Lower leg skin (tissue), 4 donors: ENCODE measurements around the gene NOTCH4. TPM values are rescaled to one million over a fixed set of nuclear protein-coding genes. Genes with fewer than 3 reads are reported as not detected.
"Not testable (repeated sequence)": the region's sequence is repeated elsewhere in the genome, so short reads cannot be mapped to it uniquely, and the experiment has no call there.

Experiments
- DNase-seq, 2 donors: peaks; one replicate each; pipeline ENCODE4 v3.0.0-alpha.2; 2019; ENCODE audit warnings: low spot score in 2 of 2
- H3K4me3 ChIP-seq: fragments of 200-600 bp; sonication (generic); 2 replicates; pipeline ENCODE4 v1.5.1; 2017; ENCODE audit warnings: mild to moderate bottlenecking, low read depth; ENCODE audit not compliant: poor library complexity, severe bottlenecking
- CTCF ChIP-seq, 3 donors: fragments of 450-650 bp; IDR thresholded peaks; one replicate each; pipeline ENCODE4 v1.5.1; 2016; ENCODE audit warnings: antibody characterized with exemption in 3 of 3, mild to moderate bottlenecking in 3 of 3, moderate library complexity in 2 of 3
- POLR2A ChIP-seq, 2 donors: fragments of 450-650 bp; IDR thresholded peaks; one replicate each; pipeline ENCODE4 v1.6.1; 2016 to 2017; ENCODE audit warnings: antibody characterized with exemption in 2 of 2, mild to moderate bottlenecking in 1 of 2, moderate library complexity in 1 of 2
- WGBS, 2 donors: methylation state at CpG; one replicate each; pipeline ENCODE4 v1.1.5; 2018; 5-methylcytosine and 5-hydroxymethylcytosine counted together
- intact Hi-C: fragments of 100-400 bp; cut with DNase I; formaldehyde crosslinking; loops from one replicate; pipeline ENCODE4 v1.15.0; 2023; ENCODE audit warnings: low total_unique reads
- total RNA-seq, 4 donors: library from RNA; depleted of rRNA; stranded (reverse); fragments of >200 nt; gene quantifications; one replicate each; pipeline ENCODE4 v1.1.0, GENCODE V29; 2016

NOTCH4 gene
- total RNA-seq, 4 donors from 2014 or later, result 6.3 to 10.4 (median 7.8) TPM

GRCh38 chr6:32187009-32187709 lies 36.7 kb downstream of the NOTCH4 start:
- WGBS, 2 donors, result 63 to 65% methylated on average over 12 of the region's 12 CpGs
- TF ChIP-seq CTCF (IDR thresholded peaks at IDR 0.05) (no peak), POLR2A (IDR thresholded peaks at IDR 0.05) (no peak)
- H3K4me3 ChIP-seq, result no peak overlapping the region
- intact Hi-C loops, result no loop called here
- no peak for DNase-seq

- intact Hi-C loops, DNase-seq, H3K4me3 ChIP-seq: not testable (repeated sequence)
- 62 to 64% methylated on average over 10 of the region's 10 CpGs for WGBS, 2 donors
Observed at GRCh38 chr6:32186151-32186840, 37.6 kb downstream of the NOTCH4 start.

GRCh38 chr6:32185681-32186131 lies 38.2 kb downstream of the NOTCH4 start:
- 19 to 28% methylated on average over 11 of the region's 11 CpGs for WGBS, 2 donors

GRCh38 chr6:32184084-32184640 lies 39.7 kb downstream of the NOTCH4 start, which contains the start of gene AGER:
AGER (minus strand) TSS chr6:32184253; CDS start chr6:32184222, 31 bp downstream.
- no peak for DNase-seq
- 69 to 72% methylated on average over 6 of the region's 6 CpGs for WGBS, 2 donors
- no peak within 1 kb of the TSS for H3K4me3 ChIP-seq
- intact Hi-C loops, result no loop called here
- TF ChIP-seq POLR2A (IDR thresholded peaks at IDR 0.05) (no peak), CTCF (IDR thresholded peaks at IDR 0.05) (no peak)

More at GRCh38 chr6:32185681-32186131, 38.2 kb downstream of the NOTCH4 start:
- peak; percentile 84 to 96 for DNase-seq
- H3K4me3 ChIP-seq, intact Hi-C loops: not testable (repeated sequence)

GRCh38 chr6:32183483-32184083 lies 40.3 kb downstream of the NOTCH4 start:
- TF ChIP-seq POLR2A (IDR thresholded peaks at IDR 0.05) (no peak), CTCF (IDR thresholded peaks at IDR 0.05) (no peak)
- 79 to 82% methylated on average over 15 of the region's 15 CpGs for WGBS, 2 donors
- no peak for DNase-seq
- H3K4me3 ChIP-seq, result no peak overlapping the region
- intact Hi-C loops, result no loop called here

- 66 to 73% methylated on average over 3 of the region's 3 CpGs for WGBS, 2 donors
- intact Hi-C loops, result no loop called here
- TF ChIP-seq POLR2A (IDR thresholded peaks at IDR 0.05) (no peak), CTCF (IDR thresholded peaks at IDR 0.05) (no peak)
- H3K4me3 ChIP-seq, result no peak overlapping the region
- no peak for DNase-seq
Observed at GRCh38 chr6:32183030-32183429, 40.8 kb downstream of the NOTCH4 start.
